HG02943 (cell line): ENCODE results near the gene FAM185A.
"Not testable (repeated sequence)": the region's sequence is repeated elsewhere in the genome, so short reads cannot be mapped to it uniquely, and the experiment has no call there.

ENCODE experiments used
- ATAC-seq: cut with Tn5 transposase; IDR thresholded peaks from one replicate; pipeline ENCODE4 v1.9.1; 2021; ENCODE audit warnings: mild to moderate bottlenecking, low read depth, moderate library complexity; ENCODE audit not compliant: unreplicated experiment

The FAM185A gene

GRCh38 chr7:102748605-102749444, at the start of gene FAM185A:
Gene FAM185A (plus strand): TSS chr7:102748999. CDS start chr7:102749208, 209 bp downstream.
- peak; percentile 98 for ATAC-seq

- peak; percentile 66 for ATAC-seq
Measured at GRCh38 chr7:102713011-102713690, 35.6 kb upstream of the FAM185A start.

- peak; percentile 67 for ATAC-seq
Measured at GRCh38 chr7:102713691-102714080, 35.1 kb upstream of the FAM185A start.

- not testable (repeated sequence) for ATAC-seq
Measured at GRCh38 chr7:102714774-102715522, 33.9 kb upstream of the FAM185A start.

GRCh38 chr7:102715718-102716117, 33.1 kb upstream of the FAM185A start:
- peak; percentile 55 for ATAC-seq

GRCh38 chr7:102718491-102718890, 30.3 kb upstream of the FAM185A start:
- not testable (repeated sequence) for ATAC-seq

GRCh38 chr7:102726170-102726569, 22.6 kb upstream of the FAM185A start:
- ATAC-seq = not testable (repeated sequence)

GRCh38 chr7:102729670-102730069, 19.1 kb upstream of the FAM185A start:
- ATAC-seq = not testable (repeated sequence)

GRCh38 chr7:102730431-102730830, 18.4 kb upstream of the FAM185A start:
- ATAC-seq = not testable (repeated sequence)

GRCh38 chr7:102742002-102742771, 6.6 kb upstream of the FAM185A start:
- not testable (repeated sequence) for ATAC-seq

- ATAC-seq = not testable (repeated sequence)
Measured at GRCh38 chr7:102743861-102744260, 4.9 kb upstream of the FAM185A start.

GRCh38 chr7:102745494-102746288, 3.1 kb upstream of the FAM185A start:
- not testable (repeated sequence) for ATAC-seq

- not testable (repeated sequence) for ATAC-seq
Measured at GRCh38 chr7:102749445-102749786, 617 bp downstream of the FAM185A start.

GRCh38 chr7:102758227-102758626, 9.4 kb downstream of the FAM185A start:
- ATAC-seq = not testable (repeated sequence)

GRCh38 chr7:102759934-102760333, 11.1 kb downstream of the FAM185A start:
- ATAC-seq = not testable (repeated sequence)

- not testable (repeated sequence) for ATAC-seq
Measured at GRCh38 chr7:102761234-102761633, 12.4 kb downstream of the FAM185A start.

- not testable (repeated sequence) for ATAC-seq
Measured at GRCh38 chr7:102763295-102763905, 14.6 kb downstream of the FAM185A start.

GRCh38 chr7:102769657-102770192, 20.9 kb downstream of the FAM185A start:
- ATAC-seq = not testable (repeated sequence)

- not testable (repeated sequence) for ATAC-seq
Measured at GRCh38 chr7:102770467-102770866, 21.7 kb downstream of the FAM185A start.
